LNCAP (cell line): ENCODE measurements around the gene KRTAP12-1.

Experiments used
- CTCF ChIP-seq: fragments of 450-650 bp; IDR thresholded peaks from 2 replicates; pipeline ENCODE4 v1.5.1; 2017; ENCODE audit warnings: mild to moderate bottlenecking

KRTAP12-1 gene

GRCh38 chr21:44726826-44727225, 44.9 kb upstream of the KRTAP12-1 start:
- no peak for TF ChIP-seq CTCF

DNA sequence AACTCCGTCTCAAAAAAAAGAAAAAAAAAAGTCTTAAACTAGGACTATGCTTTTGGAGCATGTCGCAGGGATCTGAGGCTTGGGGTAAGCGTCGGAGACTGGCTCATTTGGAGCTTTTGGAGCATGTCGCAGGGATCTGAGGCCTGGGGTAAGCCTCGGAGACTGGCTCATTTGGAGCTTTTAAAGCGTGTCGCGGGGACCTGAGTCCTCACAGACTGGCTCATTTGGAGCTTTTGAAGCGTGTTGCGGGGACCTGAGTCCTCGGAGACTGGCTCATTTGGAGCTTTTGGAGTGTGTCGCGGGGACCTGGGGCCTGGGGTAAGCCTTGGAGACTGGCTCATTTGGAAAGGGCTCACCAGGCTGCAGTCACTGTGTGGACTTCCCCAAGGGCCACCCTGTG, 43.0 kb upstream of the KRTAP12-1 start:
- no peak for TF ChIP-seq CTCF

- TF ChIP-seq CTCF = no peak
Measured at GRCh38 chr21:44724196-44724595, 42.2 kb upstream of the KRTAP12-1 start.

GRCh38 chr21:44723177-44724131, 41.5 kb upstream of the KRTAP12-1 start:
- TF ChIP-seq CTCF = no peak

DNA sequence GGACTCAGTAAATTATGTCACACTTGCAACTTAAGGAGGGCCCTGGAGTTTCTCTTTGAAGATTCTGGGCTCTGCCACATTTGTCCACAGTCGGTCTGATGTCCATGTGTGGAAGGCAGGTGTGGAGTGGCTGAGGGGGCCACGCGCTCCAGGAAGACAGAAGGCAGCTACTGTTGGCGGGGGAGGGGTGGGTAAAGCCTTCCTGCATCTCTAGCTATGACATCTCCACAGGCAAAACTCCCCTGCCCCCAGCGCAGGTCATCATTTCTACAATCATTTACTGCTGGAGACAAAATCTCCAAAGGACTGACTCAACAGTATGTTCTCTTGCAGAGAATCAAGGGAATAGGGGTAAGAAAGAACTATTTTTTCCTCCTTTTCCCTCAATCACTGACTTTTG, 40.8 kb upstream of the KRTAP12-1 start:
- TF ChIP-seq CTCF = no peak

GRCh38 chr21:44720170-44720569, 38.2 kb upstream of the KRTAP12-1 start:
- no peak for TF ChIP-seq CTCF

DNA sequence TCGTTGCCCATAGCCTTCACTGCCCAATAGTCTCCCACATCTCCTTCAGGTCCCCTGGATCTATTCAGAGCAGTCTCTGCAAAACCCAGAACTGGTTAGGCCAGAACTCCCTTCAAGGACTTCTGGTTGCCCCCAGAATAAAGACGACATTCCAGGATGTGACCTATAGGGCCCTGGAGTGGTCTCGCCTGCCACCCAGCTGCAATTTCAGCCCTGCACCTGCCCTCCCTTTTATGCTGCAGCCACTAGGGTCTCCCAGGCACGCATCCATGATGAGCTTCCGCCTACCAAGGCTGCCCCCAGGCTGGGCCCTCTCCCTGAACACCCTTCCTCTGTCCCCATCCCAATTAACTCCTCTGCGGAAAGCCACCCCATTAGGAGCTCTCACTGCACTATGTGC, 36.6 kb upstream of the KRTAP12-1 start:
- no peak for TF ChIP-seq CTCF

- no peak for TF ChIP-seq CTCF
Measured at GRCh38 chr21:44718093-44718492, 36.1 kb upstream of the KRTAP12-1 start.
